Measurements from ENCODE around the gene AOPEP.

DNA sequence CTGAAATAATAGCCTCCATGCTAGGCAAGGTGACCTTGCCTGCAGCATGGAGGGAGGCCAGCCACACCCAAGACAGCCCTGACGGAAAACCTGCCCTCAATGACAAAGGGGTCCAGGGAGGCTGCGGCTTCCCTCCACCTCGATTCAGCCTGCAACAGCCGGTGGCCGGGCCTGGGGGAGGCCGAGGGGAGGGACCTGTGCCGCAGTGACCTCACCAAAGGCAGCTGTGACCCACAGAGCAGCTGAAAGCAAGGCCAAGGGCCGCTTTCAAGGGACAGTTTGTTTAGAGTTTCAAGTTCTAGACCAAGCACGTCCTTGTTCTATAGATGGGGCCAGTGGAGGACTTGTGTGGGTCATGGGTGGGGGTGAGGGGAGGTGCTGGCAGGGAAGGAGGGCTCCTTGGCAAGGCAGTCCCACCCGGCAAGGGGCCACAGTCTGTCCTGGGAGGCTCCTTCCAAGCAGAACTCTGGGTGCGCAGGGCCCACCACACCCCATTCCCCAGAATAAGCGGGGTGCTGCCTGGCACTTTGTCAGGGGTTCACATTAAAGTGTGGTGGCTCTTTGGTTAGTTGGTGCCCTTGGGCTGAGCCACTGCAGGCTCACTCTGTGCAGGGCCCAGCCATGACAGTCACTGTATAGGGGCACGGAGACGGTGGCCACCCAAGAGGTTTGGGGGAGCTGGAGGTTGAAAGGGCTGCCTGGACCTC lies 364.5 kb downstream of the AOPEP start:
- TF ChIP-seq, protein P1, sequence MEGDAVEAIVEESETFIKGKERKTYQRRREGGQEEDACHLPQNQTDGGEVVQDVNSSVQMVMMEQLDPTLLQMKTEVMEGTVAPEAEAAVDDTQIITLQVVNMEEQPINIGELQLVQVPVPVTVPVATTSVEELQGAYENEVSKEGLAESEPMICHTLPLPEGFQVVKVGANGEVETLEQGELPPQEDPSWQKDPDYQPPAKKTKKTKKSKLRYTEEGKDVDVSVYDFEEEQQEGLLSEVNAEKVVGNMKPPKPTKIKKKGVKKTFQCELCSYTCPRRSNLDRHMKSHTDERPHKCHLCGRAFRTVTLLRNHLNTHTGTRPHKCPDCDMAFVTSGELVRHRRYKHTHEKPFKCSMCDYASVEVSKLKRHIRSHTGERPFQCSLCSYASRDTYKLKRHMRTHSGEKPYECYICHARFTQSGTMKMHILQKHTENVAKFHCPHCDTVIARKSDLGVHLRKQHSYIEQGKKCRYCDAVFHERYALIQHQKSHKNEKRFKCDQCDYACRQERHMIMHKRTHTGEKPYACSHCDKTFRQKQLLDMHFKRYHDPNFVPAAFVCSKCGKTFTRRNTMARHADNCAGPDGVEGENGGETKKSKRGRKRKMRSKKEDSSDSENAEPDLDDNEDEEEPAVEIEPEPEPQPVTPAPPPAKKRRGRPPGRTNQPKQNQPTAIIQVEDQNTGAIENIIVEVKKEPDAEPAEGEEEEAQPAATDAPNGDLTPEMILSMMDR (IDR thresholded peaks at IDR 0.05; ENCODE audit: low read depth, low read length, poor library complexity, severe bottlenecking), result no peak
- TF ChIP-seq EZH2phosphoT487 (IDR thresholded peaks at IDR 0.05; ENCODE audit: borderline replicate concordance, low read length), result no peak

Data from DOHH2 (cell line).